Activated naive CD4-positive, alpha-beta T cell treated with anti-CD3 and anti-CD28 coated beads for 36 hours (primary cell): ENCODE results near the gene SLC39A13. TPM values are rescaled to one million over a fixed set of nuclear protein-coding genes. Genes with fewer than 3 reads are reported as not detected.

ENCODE experiments used
- CTCF ChIA-PET: fragments of 350-600 bp; sonication (Branson Sonifier 250); formaldehyde crosslinking; loops from one replicate; lab custom pipeline; 2021; ENCODE audit warnings: antibody characterized with exemption; lab: Charles Lee
- DNase-seq: peaks from one replicate; pipeline ENCODE4 v3.0.0-alpha.2; 2020
- H3K27ac Mint-ChIP-seq: one replicate; pipeline ENCODE4 v1.8.0; 2021; ENCODE audit warnings: mild to moderate bottlenecking, mixed read lengths
- H3K27me3 Mint-ChIP-seq: one replicate; pipeline ENCODE4 v1.8.0; 2021; ENCODE audit warnings: low read depth, mixed read lengths
- H3K36me3 Mint-ChIP-seq: one replicate; pipeline ENCODE4 v1.8.0; 2021; ENCODE audit warnings: low read depth, mixed read lengths
- H3K4me1 Mint-ChIP-seq: one replicate; pipeline ENCODE4 v1.8.0; 2021; ENCODE audit warnings: low read depth, mixed read lengths
- H3K4me3 Mint-ChIP-seq: one replicate; pipeline ENCODE4 v1.8.0; 2021; ENCODE audit warnings: mild to moderate bottlenecking, moderate library complexity, mixed read lengths
- H3K9me3 Mint-ChIP-seq: one replicate; pipeline ENCODE4 v1.8.0; 2021; ENCODE audit warnings: mixed read lengths
- intact Hi-C: fragments of 100-400 bp; cut with micrococcal nuclease; formaldehyde crosslinking; loops from one replicate; pipeline ENCODE4 v1.15.1; 2023
- total RNA-seq, 2 experiments: library from RNA; stranded (reverse); gene quantifications; one replicate each; pipeline ENCODE4 v1.2.3, GENCODE V29; 2021

The SLC39A13 gene
- total RNA-seq, result 1 to 10 TPM; 9.2 TPM

- Mint-ChIP-seq H3K27me3 (no peaks in the 10 kb centered on the region), H3K4me1 (peaks cover 25% of the 10 kb centered on the region), H3K27ac (peak within 1 kb of the TSS; percentile 92), H3K4me3 (peak within 1 kb of the TSS; percentile 92), H3K36me3 (no peaks in the 10 kb centered on the region), H3K9me3 (no peaks in the 10 kb centered on the region)
- DNase-seq, result peak; percentile 91
- CTCF ChIA-PET, result interaction anchor here (0.9 to 7.0 kb wide), 4 partner anchors 9 to 36 kb away, joined by 3 to 99 read pairs (median 4); no protein-coding TSS in a partner anchor
- intact Hi-C loops, result loop anchor here (1.0 to 5.0 kb wide), 12 partner anchors 14 to 471 kb away; partner anchors contain the start of genes ACP2, CSTPP1, FNBP4 and KBTBD4
These were observed at the start of gene SLC39A13 for GRCh38 chr11:47407746-47408590. SLC39A13 (plus strand) TSS chr11:47408590; CDS start chr11:47410095, 1,505 bp downstream.

- Mint-ChIP-seq H3K4me3 (no peak overlapping the region), H3K4me1 (peaks cover 17% of the 10 kb centered on the region), H3K9me3 (no peaks in the 10 kb centered on the region), H3K27ac (no peak overlapping the region), H3K36me3 (no peaks in the 10 kb centered on the region), H3K27me3 (no peaks in the 10 kb centered on the region)
- intact Hi-C loops, result no loop called here
- CTCF ChIA-PET, result no interaction called here
- DNase-seq, result no peak
These were observed 49.7 kb upstream of the SLC39A13 start for GRCh38 chr11:47358731-47359051.

DNA sequence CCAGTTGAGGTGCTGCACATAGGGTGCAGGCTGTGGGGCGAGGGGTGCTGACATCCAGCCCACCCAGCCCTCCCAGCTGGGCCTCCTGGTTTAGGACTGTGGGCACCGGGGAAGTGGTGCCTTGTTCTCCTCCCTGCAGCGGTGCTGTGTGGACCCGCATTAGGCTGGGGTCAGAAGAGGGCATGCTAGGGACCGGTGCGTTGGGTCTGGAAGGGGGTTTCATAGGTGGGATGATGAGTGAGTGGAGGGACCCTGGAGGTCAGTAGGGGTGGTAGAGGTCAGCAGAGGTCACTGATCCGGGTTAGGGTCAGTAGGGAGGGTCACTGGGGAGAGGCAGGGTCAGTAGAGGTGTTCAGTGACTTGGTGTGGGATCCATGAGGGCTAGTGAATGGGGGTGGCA, 49.2 kb upstream of the SLC39A13 start:
- intact Hi-C loops, result no loop called here
- H3K27ac Mint-ChIP-seq, result no peak overlapping the region

DNA sequence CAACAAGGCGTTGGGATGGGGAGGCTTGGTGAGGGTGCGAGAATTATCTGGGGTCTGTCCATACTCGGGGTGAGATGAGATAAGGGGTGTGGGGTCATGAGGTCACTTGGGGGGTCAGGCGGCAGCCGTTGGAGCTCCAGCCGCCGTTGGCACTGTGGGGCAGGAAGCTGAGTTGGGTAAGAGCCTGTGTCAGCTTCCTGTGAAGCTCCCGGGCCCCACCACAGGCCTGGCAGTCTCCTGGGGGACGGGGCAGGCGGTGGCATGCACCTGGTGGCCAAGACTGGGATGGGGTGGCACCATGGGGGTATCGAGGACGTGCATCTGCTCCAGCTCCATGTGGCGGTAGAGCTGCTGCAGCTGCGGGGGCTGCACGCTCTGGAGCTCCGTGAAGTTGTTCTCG, 48.8 kb upstream of the SLC39A13 start:
- Mint-ChIP-seq H3K4me1 (peaks cover 17% of the 10 kb centered on the region), H3K36me3 (no peaks in the 10 kb centered on the region), H3K9me3 (no peaks in the 10 kb centered on the region), H3K4me3 (no peak overlapping the region), H3K27me3 (no peaks in the 10 kb centered on the region), H3K27ac (no peak overlapping the region)
- CTCF ChIA-PET, result interaction anchor here (0.7 to 1.9 kb wide), 2 partner anchors 14 to 119 kb away, joined by 3 to 15 read pairs; no protein-coding TSS in a partner anchor
- intact Hi-C loops, result no loop called here
- DNase-seq, result peak; percentile 18

More for the DNA sequence above, 49.2 kb upstream of the SLC39A13 start:
- Mint-ChIP-seq H3K4me3 (no peak overlapping the region), H3K4me1 (peaks cover 17% of the 10 kb centered on the region), H3K36me3 (no peaks in the 10 kb centered on the region), H3K27me3 (no peaks in the 10 kb centered on the region), H3K9me3 (no peaks in the 10 kb centered on the region)
- DNase-seq, result no peak
- CTCF ChIA-PET, result interaction anchor here (0.7 to 1.9 kb wide), 2 partner anchors 15 to 120 kb away, joined by 3 to 15 read pairs; no protein-coding TSS in a partner anchor

- DNase-seq, result no peak
- CTCF ChIA-PET, result interaction anchor here (1.9 kb wide), 1 partner anchor 14 kb away, joined by 15 read pairs; no protein-coding TSS in a partner anchor
- Mint-ChIP-seq H3K27me3 (no peaks in the 10 kb centered on the region), H3K9me3 (no peaks in the 10 kb centered on the region), H3K27ac (no peak overlapping the region), H3K4me1 (peaks cover 17% of the 10 kb centered on the region), H3K4me3 (no peak overlapping the region), H3K36me3 (no peaks in the 10 kb centered on the region)
- intact Hi-C loops, result no loop called here
These were observed 48.0 kb upstream of the SLC39A13 start for GRCh38 chr11:47360341-47360740.

GRCh38 chr11:47361419-47361818, 47.0 kb upstream of the SLC39A13 start:
- intact Hi-C loops, result no loop called here
- CTCF ChIA-PET, result no interaction called here
- Mint-ChIP-seq H3K27ac (no peak overlapping the region), H3K27me3 (no peaks in the 10 kb centered on the region), H3K36me3 (no peaks in the 10 kb centered on the region), H3K4me1 (peaks cover 17% of the 10 kb centered on the region), H3K9me3 (no peaks in the 10 kb centered on the region), H3K4me3 (no peak overlapping the region)
- no peak for DNase-seq

- H3K4me3 Mint-ChIP-seq, result no peak overlapping the region
- intact Hi-C loops, result no loop called here
- H3K9me3 Mint-ChIP-seq, result no peaks in the 10 kb centered on the region
- CTCF ChIA-PET, result no interaction called here
- no peak for DNase-seq
- H3K4me1 Mint-ChIP-seq, result peaks cover 17% of the 10 kb centered on the region
- H3K27ac Mint-ChIP-seq, result no peak overlapping the region
- no peaks in the 10 kb centered on the region for H3K27me3 Mint-ChIP-seq
- H3K36me3 Mint-ChIP-seq, result no peaks in the 10 kb centered on the region
These were observed 42.3 kb upstream of the SLC39A13 start for GRCh38 chr11:47366020-47366490.

DNA sequence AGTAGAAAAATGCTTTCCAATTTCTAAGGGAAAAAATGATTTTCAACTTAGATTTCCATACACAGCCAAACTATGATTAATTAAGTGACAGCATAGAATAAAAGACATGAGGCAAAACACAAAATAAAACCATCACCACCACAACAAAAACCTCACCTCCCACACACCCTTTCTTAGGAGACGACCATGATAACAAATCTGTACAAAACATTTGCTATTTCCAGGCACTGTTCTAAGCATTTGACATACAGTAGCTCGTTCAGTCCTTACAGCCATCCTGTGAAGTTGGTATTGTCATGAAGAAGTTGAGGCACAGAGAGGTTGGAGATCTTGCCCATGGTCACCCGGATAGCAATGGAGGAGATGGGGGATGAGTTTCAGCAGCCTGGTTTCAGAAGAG, 38.7 kb upstream of the SLC39A13 start:
- intact Hi-C loops, result no loop called here
- CTCF ChIA-PET, result interaction anchor here (0.6 to 7.1 kb wide), 3 partner anchors 40 to 126 kb away, joined by 3 to 99 read pairs (median 4); partner anchors contain the start of gene SLC39A13
- DNase-seq, result peak; percentile 31

GRCh38 chr11:47372422-47372821, 36.0 kb upstream of the SLC39A13 start:
- intact Hi-C loops, result no loop called here
- DNase-seq, result no peak
- no peaks in the 10 kb centered on the region for H3K27me3 Mint-ChIP-seq

More for the DNA sequence above, 38.7 kb upstream of the SLC39A13 start:
- H3K27ac Mint-ChIP-seq, result no peak overlapping the region
- H3K4me1 Mint-ChIP-seq, result peaks cover 25% of the 10 kb centered on the region
- H3K4me3 Mint-ChIP-seq, result no peak overlapping the region
- H3K9me3 Mint-ChIP-seq, result no peaks in the 10 kb centered on the region
- no peaks in the 10 kb centered on the region for H3K27me3 Mint-ChIP-seq
- H3K36me3 Mint-ChIP-seq, result no peaks in the 10 kb centered on the region

GRCh38 chr11:47373876-47374719, 34.3 kb upstream of the SLC39A13 start:
- no peak overlapping the region for H3K4me3 Mint-ChIP-seq
- H3K4me1 Mint-ChIP-seq, result peaks cover 23% of the 10 kb centered on the region
- no peak overlapping the region for H3K27ac Mint-ChIP-seq
- H3K9me3 Mint-ChIP-seq, result no peaks in the 10 kb centered on the region
- DNase-seq, result peak; percentile 89
- CTCF ChIA-PET, result interaction anchor here (0.6 to 7.1 kb wide), 45 partner anchors 9 to 482 kb away, joined by 3 to 99 read pairs (median 4); partner anchors contain the start of genes ACP2, CSTPP1, PSMC3 and RAPSN
- H3K27me3 Mint-ChIP-seq, result no peaks in the 10 kb centered on the region
- intact Hi-C loops, result loop anchor here (1.0 kb wide), 5 partner anchors 34 to 736 kb away; partner anchors contain the start of gene SLC39A13
- H3K36me3 Mint-ChIP-seq, result no peaks in the 10 kb centered on the region

More at GRCh38 chr11:47372422-47372821, 36.0 kb upstream of the SLC39A13 start:
- Mint-ChIP-seq H3K4me1 (peaks cover 27% of the 10 kb centered on the region), H3K36me3 (no peaks in the 10 kb centered on the region), H3K4me3 (no peak overlapping the region), H3K9me3 (no peaks in the 10 kb centered on the region), H3K27ac (no peak overlapping the region)
- CTCF ChIA-PET, result interaction anchor here (0.8 to 7.1 kb wide), 5 partner anchors 8 to 82 kb away, joined by 4 to 99 read pairs (median 15); partner anchors contain the start of gene SLC39A13

DNA sequence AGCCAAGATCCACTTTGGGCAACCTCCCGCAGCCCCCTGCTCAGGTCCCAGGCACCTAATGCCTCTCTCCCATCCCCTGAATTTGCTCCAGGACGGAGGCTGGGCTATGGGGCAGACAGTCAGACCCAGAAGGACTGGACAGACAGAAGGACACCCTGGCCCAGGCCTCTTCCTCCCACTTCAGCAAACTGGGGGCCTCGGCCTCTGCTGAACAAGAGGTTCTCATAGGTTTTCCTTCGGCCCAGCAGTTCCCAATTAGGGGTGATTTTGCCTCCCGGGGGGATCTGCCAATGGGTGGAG, 33.7 kb upstream of the SLC39A13 start:
- intact Hi-C loops, result loop anchor here (1.0 kb wide), 5 partner anchors 34 to 736 kb away; partner anchors contain the start of gene SLC39A13
- Mint-ChIP-seq H3K9me3 (no peaks in the 10 kb centered on the region), H3K4me1 (peaks cover 17% of the 10 kb centered on the region), H3K4me3 (no peak overlapping the region), H3K27ac (no peak overlapping the region), H3K36me3 (no peaks in the 10 kb centered on the region), H3K27me3 (no peaks in the 10 kb centered on the region)
- CTCF ChIA-PET, result interaction anchor here (0.6 to 7.1 kb wide), 36 partner anchors 10 to 482 kb away, joined by 3 to 99 read pairs (median 4); partner anchors contain the start of genes ACP2, CSTPP1, PSMC3 and RAPSN
- DNase-seq, result no peak
